GM18508 (cell line): ENCODE data around the gene SRM.
A peak's percentile ranks its signal among the peaks of the same experiment; 100 is the strongest.
"Not testable (repeated sequence)": the region's sequence is repeated elsewhere in the genome, so short reads cannot be mapped to it uniquely, and the experiment has no call there.

ENCODE experiments used
- ATAC-seq: cut with Tn5 transposase; IDR thresholded peaks from one replicate; pipeline ENCODE4 v1.9.1; 2021; ENCODE audit warnings: moderate number of reproducible peaks; ENCODE audit not compliant: insufficient read depth, unreplicated experiment

Gene SRM

GRCh38 chr1:11025618-11026017 is 34.2 kb downstream of the SRM start:
- no peak for ATAC-seq

- no peak for ATAC-seq
These were observed 35.0 kb downstream of the SRM start for GRCh38 chr1:11024874-11025203.

GRCh38 chr1:11024154-11024873 is 35.5 kb downstream of the SRM start:
- ATAC-seq: no peak

GRCh38 chr1:11023201-11023600 is 36.6 kb downstream of the SRM start:
- no peak for ATAC-seq

- no peak for ATAC-seq
These were observed 39.8 kb downstream of the SRM start for GRCh38 chr1:11019971-11020370.

GRCh38 chr1:11019358-11019757 is 40.5 kb downstream of the SRM start:
- not testable (repeated sequence) for ATAC-seq

- ATAC-seq: no peak
These were observed 46.7 kb downstream of the SRM start for GRCh38 chr1:11013160-11013531.

- ATAC-seq: peak; percentile 75
These were observed 47.3 kb downstream of the SRM start, which contains the start of gene TARDBP for GRCh38 chr1:11012260-11013159. Gene TARDBP (plus strand): TSS chr1:11012654. CDS start chr1:11013728, 1,074 bp downstream.
